NCI-H69 (cell line): ENCODE measurements around the gene UPF3A.

Experiments
- DNase-seq: peaks from one replicate; lab custom pipeline; 2025; lab: John Stamatoyannopoulos, UW

The UPF3A gene

GRCh38 chr13:114304346-114305034, 23.1 kb downstream of the UPF3A start:
- DNase-seq, result no peak

GRCh38 chr13:114309086-114309485, 27.7 kb downstream of the UPF3A start:
- DNase-seq, result no peak

- peak; percentile 71 for DNase-seq
Measured at GRCh38 chr13:114309806-114310410, 28.5 kb downstream of the UPF3A start.

- DNase-seq, result no peak
Measured at GRCh38 chr13:114310956-114311355, 29.6 kb downstream of the UPF3A start.

- peak; percentile 29 for DNase-seq
Measured at GRCh38 chr13:114311387-114311786, 30.0 kb downstream of the UPF3A start.

- peak; percentile 30 for DNase-seq
Measured at GRCh38 chr13:114311908-114312307, 30.5 kb downstream of the UPF3A start.

- DNase-seq, result peak; percentile 17
Measured at GRCh38 chr13:114313061-114313860, 31.9 kb downstream of the UPF3A start.

- peak; percentile 100 for DNase-seq
Measured at GRCh38 chr13:114314074-114314912, 32.9 kb downstream of the UPF3A start, which contains the start of gene CHAMP1. TSS of gene CHAMP1 (plus strand) at chr13:114314503. CDS start at chr13:114323843, 9,340 bp downstream.

- no peak for DNase-seq
Measured at GRCh38 chr13:114315074-114315785, 33.8 kb downstream of the UPF3A start.

GRCh38 chr13:114318624-114319023, 37.2 kb downstream of the UPF3A start:
- no peak for DNase-seq

- DNase-seq, result no peak
Measured at GRCh38 chr13:114319441-114319913, 38.1 kb downstream of the UPF3A start.

GRCh38 chr13:114320065-114320464, 38.7 kb downstream of the UPF3A start:
- DNase-seq, result no peak

GRCh38 chr13:114321256-114321655, 39.9 kb downstream of the UPF3A start:
- DNase-seq, result no peak

- DNase-seq, result no peak
Measured at GRCh38 chr13:114323349-114323748, 41.9 kb downstream of the UPF3A start.

GRCh38 chr13:114324334-114324733, 42.9 kb downstream of the UPF3A start:
- no peak for DNase-seq

GRCh38 chr13:114325729-114326128, 44.3 kb downstream of the UPF3A start:
- DNase-seq, result no peak

- DNase-seq, result no peak
Measured at GRCh38 chr13:114328034-114328433, 46.6 kb downstream of the UPF3A start.

- peak; percentile 41 for DNase-seq
Measured at GRCh38 chr13:114328595-114328994, 47.2 kb downstream of the UPF3A start.

GRCh38 chr13:114330086-114330485, 48.7 kb downstream of the UPF3A start:
- DNase-seq, result no peak

- DNase-seq, result peak; percentile 74
Measured at GRCh38 chr13:114333881-114334280, 52.5 kb downstream of the UPF3A start.
